IPS-18a (cell line): Measurements from ENCODE around the gene LIN28B.

Experiments used
- H3K27ac ChIP-seq: one replicate; pipeline ENCODE4 v1.5.1; 2013; ENCODE audit warnings: low read length
- H3K27me3 ChIP-seq: one replicate; pipeline ENCODE4 v1.6.1; 2013; ENCODE audit warnings: mild to moderate bottlenecking, low read length; ENCODE audit not compliant: control insufficient read depth, insufficient read depth
- H3K36me3 ChIP-seq: one replicate; pipeline ENCODE4 v1.6.1; 2013; ENCODE audit warnings: low read depth, low read length; ENCODE audit not compliant: control insufficient read depth
- H3K4me1 ChIP-seq: one replicate; pipeline ENCODE4 v1.6.1; 2013; ENCODE audit warnings: low read depth, low read length; ENCODE audit not compliant: control insufficient read depth
- H3K4me3 ChIP-seq: one replicate; pipeline ENCODE4 v1.5.1; 2013; ENCODE audit warnings: low read length
- H3K9ac ChIP-seq: one replicate; pipeline ENCODE4 v1.6.1; 2013; ENCODE audit warnings: mild to moderate bottlenecking, low read length, moderate library complexity
- H3K9me3 ChIP-seq: one replicate; pipeline ENCODE4 v1.6.1; 2013; ENCODE audit warnings: low read depth, low read length; ENCODE audit not compliant: control insufficient read depth

LIN28B gene

DNA sequence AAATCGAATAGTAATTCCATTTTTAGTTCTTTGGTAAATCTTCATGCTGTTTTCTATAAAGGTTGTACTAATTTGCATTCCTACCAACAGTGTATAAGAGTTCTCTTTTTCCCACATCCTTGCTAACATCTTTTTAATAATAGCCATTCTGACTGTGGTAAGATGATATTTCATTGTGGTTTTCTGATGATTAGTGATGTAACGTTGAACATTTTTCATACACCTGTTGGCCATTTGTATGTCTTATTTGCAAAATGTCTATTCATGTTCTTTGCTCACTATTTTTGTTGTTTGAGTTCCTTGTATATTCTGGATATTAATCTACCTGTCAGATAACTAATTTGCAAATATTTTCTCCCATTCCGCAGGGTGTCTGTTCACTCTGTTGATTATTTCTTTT, 64.5 kb downstream of the LIN28B start:
- no peak overlapping the region for H3K27ac ChIP-seq
- H3K4me3 ChIP-seq, result no peak overlapping the region
- H3K4me1 ChIP-seq, result peaks cover 26% of the 10 kb centered on the region

DNA sequence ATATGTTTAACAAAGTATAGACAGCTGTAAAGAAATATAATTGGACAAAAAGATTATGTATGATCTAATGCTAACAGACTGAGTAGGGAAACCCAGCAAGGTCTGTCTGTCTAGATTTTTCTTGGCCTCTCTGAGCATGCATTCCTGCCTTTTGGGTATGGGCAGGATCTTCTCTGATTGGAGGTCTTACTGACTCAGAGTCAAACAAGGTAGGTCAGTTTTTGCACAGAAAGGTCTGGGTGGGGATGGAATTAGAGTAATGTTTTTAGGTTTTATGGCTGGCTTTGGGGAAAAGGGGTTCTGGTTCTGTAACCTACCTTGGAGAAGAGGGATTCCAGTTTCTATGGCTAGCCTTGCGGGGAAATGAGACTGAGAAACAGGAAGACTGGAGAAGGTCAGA, 65.5 kb downstream of the LIN28B start:
- no peaks in the 10 kb centered on the region for H3K27me3 ChIP-seq
- H3K9me3 ChIP-seq, result no peaks in the 10 kb centered on the region
- no peak overlapping the region for H3K4me3 ChIP-seq
- no peaks in the 10 kb centered on the region for H3K36me3 ChIP-seq
- H3K4me1 ChIP-seq, result peaks cover 29% of the 10 kb centered on the region
- no peak overlapping the region for H3K9ac ChIP-seq
- H3K27ac ChIP-seq, result no peak overlapping the region

More for the DNA sequence above, 64.5 kb downstream of the LIN28B start:
- no peaks in the 10 kb centered on the region for H3K9me3 ChIP-seq
- H3K27me3 ChIP-seq, result no peaks in the 10 kb centered on the region
- H3K9ac ChIP-seq, result no peak overlapping the region
- no peaks in the 10 kb centered on the region for H3K36me3 ChIP-seq

DNA sequence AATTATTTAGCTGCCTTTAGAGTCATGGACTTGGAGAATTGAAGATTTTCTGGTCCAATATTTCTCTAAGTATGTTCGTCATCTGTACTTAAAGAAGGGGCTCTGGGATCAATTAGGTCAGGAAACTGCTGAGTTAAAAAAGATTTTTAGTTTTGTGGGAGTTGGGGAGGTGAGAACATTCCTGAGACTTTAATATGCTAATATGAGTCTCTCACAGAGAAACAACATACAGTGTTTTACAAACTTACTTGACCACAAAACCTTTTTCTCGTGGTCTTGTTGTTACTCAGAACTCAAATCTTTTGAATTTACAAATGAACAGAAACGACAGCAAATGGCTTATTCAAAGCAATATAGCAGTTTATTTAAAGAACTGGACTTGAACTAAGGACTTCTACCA, 67.9 kb downstream of the LIN28B start:
- H3K36me3 ChIP-seq, result peaks cover 7% of the 10 kb centered on the region
- no peaks in the 10 kb centered on the region for H3K27me3 ChIP-seq
- peak overlapping the region; percentile 54 for H3K9ac ChIP-seq
- H3K4me3 ChIP-seq, result peak overlapping the region; percentile 49
- peak overlapping the region; percentile 88 for H3K27ac ChIP-seq
- H3K9me3 ChIP-seq, result no peaks in the 10 kb centered on the region
- H3K4me1 ChIP-seq, result peaks cover 29% of the 10 kb centered on the region

DNA sequence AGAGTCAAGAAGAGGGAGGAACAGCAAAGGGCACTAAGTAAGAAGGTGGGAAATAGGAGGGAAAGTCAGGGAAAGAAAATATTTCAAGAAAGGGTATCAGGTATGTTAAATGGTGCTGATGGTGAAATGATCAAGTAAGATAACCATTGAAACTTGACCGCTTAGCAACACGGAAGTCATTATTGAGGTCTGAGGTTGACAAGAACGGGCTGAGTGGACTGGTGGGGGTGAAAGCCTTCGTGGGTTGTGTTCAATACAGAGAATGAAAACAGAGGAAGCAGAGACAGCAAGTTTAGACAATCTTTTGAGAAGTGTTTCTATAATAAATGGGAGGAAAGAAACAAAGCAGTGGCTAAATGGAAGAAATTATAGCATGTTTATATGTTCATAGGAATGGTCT, 72.0 kb downstream of the LIN28B start:
- Histone ChIP-seq H3K9me3 (no peaks in the 10 kb centered on the region), H3K27me3 (no peaks in the 10 kb centered on the region), H3K27ac (no peak overlapping the region), H3K4me3 (no peak overlapping the region), H3K9ac (no peak overlapping the region), H3K4me1 (peaks cover 23% of the 10 kb centered on the region), H3K36me3 (peaks cover 11% of the 10 kb centered on the region)

DNA sequence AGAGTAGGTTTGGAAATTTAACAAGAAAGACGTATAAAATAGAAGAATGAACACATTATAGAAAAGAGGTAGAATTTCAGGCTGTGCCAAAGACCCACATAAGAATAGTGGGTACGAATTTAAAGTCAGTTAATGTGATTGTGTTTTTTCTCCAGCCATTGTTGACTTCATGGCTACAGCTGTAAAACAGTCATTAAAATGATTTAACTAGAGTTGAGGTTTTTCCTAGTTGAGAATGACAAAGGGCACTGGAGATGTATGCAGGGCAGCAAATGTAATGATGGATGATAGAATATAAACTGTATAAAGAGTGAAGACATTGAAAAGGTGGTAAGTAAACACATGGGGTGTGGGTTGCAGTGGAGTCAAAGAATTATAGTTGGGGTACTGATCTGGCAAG, 72.7 kb downstream of the LIN28B start:
- Histone ChIP-seq H3K9me3 (no peaks in the 10 kb centered on the region), H3K36me3 (peaks cover 11% of the 10 kb centered on the region), H3K27ac (no peak overlapping the region), H3K27me3 (no peaks in the 10 kb centered on the region), H3K9ac (no peak overlapping the region), H3K4me3 (no peak overlapping the region), H3K4me1 (peaks cover 28% of the 10 kb centered on the region)

DNA sequence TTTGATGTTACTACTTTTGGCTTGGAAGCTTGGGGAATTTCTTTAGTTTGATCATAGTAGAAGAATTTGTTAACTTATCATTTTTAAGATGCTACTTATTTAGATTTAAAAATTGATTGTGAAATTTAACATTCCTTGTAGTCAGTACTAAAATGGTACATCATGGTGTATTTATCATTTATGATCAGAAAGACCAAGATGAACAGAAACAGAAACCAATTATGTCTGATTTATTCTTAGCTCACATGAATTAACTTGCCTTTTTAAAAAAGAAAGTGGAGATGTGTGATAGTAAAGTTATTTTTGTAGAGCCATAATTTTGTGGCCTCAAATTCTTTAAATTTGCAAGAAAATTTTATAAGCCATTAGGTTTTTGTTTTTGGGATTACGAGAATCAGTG, 77.6 kb downstream of the LIN28B start:
- no peaks in the 10 kb centered on the region for H3K9me3 ChIP-seq
- no peak overlapping the region for H3K9ac ChIP-seq
- no peak overlapping the region for H3K27ac ChIP-seq
- peaks cover 4% of the 10 kb centered on the region for H3K36me3 ChIP-seq
- no peak overlapping the region for H3K4me3 ChIP-seq
- no peaks in the 10 kb centered on the region for H3K27me3 ChIP-seq
- peaks cover 41% of the 10 kb centered on the region for H3K4me1 ChIP-seq

DNA sequence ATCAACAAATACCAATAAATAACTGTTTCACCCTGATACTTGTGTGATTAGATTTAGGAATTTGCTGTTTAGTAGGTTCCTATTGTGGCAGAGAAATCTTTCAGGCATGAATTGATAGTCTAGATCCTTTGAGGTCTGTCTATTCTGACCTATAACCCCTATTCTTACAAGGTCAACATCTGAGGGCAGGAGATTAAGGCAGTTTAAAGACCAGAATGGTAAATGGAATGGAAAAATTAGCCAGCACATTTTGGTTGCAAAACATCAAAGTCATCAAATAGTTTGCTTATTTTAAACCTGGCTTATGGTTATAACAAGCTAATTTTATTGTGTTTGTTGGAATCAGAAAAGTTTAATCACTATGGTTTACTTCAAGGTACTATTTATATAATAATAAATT, 78.4 kb downstream of the LIN28B start:
- no peak overlapping the region for H3K4me3 ChIP-seq
- peaks cover 41% of the 10 kb centered on the region for H3K4me1 ChIP-seq
- H3K27ac ChIP-seq, result no peak overlapping the region
- H3K9me3 ChIP-seq, result no peaks in the 10 kb centered on the region
- no peak overlapping the region for H3K9ac ChIP-seq
- no peaks in the 10 kb centered on the region for H3K27me3 ChIP-seq
- peaks cover 4% of the 10 kb centered on the region for H3K36me3 ChIP-seq

DNA sequence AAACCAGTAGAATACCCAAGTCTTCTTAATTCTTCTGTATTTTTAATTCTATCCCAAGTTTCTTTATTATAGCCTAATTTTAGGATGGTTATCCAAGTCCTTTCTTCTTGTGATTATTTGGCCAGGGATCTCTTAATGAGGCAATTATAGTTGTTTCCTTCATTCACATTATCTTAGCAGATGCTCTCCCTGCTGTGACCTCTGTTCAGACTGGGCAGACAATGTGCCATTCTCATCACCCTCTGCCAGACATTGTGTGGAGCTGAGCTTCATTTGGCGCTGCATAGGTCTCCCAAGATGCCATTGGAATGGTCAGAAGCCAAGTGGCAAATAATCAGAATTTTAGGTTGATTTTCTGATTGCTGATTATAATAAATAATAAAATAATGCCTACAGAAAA, 79.4 kb downstream of the LIN28B start:
- Histone ChIP-seq H3K4me3 (no peak overlapping the region), H3K4me1 (peaks cover 41% of the 10 kb centered on the region), H3K27ac (no peak overlapping the region), H3K9ac (no peak overlapping the region), H3K27me3 (no peaks in the 10 kb centered on the region), H3K9me3 (no peaks in the 10 kb centered on the region), H3K36me3 (peaks cover 4% of the 10 kb centered on the region)

DNA sequence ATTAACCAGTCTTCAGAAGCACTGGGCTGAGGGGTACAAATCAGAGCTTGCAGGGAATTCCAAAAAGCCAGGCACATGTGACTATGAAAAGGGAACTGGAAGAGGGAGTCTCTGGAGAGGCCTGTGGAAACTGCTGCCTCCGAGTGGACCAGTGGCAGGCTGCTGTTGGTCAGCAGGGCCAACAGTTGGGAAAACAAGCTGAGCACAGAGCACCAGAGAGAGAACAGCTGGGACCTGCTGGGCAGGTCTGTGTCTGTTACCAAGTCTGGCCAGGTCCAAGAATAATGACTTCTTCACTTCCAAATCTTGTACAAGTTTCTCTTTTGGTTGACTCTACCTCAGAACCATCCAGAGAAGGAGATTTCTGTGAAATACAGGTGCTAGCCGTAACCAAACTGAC, 81.4 kb downstream of the LIN28B start:
- no peak overlapping the region for H3K27ac ChIP-seq
- peaks cover 41% of the 10 kb centered on the region for H3K4me1 ChIP-seq
- no peaks in the 10 kb centered on the region for H3K9me3 ChIP-seq

DNA sequence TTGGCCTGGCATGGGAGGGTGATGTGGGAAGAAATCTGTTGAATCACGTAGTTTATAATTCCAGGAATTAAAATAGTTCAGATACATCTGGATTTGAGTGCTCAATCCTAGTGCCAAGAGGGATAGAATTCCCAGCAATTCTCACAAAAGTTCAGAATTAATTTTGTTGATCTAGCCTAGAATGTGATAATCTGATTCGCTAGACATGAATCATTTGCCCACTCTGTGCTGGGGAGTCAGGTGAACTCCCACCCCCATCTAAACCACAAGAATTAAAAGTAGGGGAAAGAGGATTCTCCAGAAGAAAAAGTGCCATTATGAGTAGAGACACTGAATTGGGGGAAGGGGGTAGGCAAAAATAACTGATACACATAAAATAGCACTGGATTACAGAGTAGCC, 85.0 kb downstream of the LIN28B start:
- Histone ChIP-seq H3K4me1 (peaks cover 12% of the 10 kb centered on the region), H3K36me3 (no peaks in the 10 kb centered on the region), H3K4me3 (no peak overlapping the region), H3K27ac (no peak overlapping the region), H3K9me3 (no peaks in the 10 kb centered on the region), H3K27me3 (no peaks in the 10 kb centered on the region), H3K9ac (no peak overlapping the region)

More for the DNA sequence above, 81.4 kb downstream of the LIN28B start:
- H3K9ac ChIP-seq, result no peak overlapping the region
- H3K27me3 ChIP-seq, result no peaks in the 10 kb centered on the region
- H3K4me3 ChIP-seq, result no peak overlapping the region
- no peaks in the 10 kb centered on the region for H3K36me3 ChIP-seq

DNA sequence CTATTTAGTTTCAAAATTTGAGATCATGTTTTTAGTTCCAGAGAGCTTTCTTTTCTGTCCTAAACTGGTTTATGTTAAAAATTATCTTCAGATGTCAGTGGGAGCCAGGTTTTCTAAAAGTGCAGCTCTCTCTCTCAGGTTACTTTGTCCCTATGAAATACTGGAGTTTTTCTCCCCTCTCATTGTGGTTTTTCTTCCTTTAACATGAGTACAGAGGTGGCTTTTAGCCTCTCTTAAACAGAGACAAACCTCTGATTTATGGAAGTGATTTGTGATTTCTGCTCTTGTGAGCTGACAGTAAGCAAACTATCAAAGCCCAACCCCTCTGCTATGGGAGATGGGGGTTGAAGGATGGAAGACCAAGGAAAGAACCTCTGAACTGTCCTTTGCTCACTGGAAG, 85.7 kb downstream of the LIN28B start:
- H3K27ac ChIP-seq, result no peak overlapping the region
- no peaks in the 10 kb centered on the region for H3K9me3 ChIP-seq
- no peak overlapping the region for H3K4me3 ChIP-seq
- no peaks in the 10 kb centered on the region for H3K27me3 ChIP-seq
- no peak overlapping the region for H3K9ac ChIP-seq
- H3K4me1 ChIP-seq, result peaks cover 5% of the 10 kb centered on the region
- no peaks in the 10 kb centered on the region for H3K36me3 ChIP-seq

DNA sequence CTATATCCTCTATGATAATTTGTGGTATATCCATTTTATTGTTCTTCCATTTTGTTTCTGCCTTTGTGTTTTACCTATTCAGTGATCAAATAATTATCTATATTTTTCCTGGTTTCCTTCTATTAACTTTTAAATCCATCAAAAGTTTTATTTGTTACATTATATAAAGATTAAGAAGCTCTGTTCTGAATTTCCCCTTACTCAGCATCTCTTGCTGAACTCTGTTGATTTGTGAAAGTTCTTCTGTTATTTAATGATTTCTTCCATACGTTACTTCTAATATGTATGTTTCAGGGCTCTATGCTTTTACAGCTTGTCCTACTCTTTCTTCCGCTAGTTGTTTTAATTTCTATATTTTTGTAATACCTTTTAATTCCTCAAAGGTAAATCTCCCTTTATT, 87.1 kb downstream of the LIN28B start:
- Histone ChIP-seq H3K9me3 (no peaks in the 10 kb centered on the region), H3K4me3 (no peak overlapping the region), H3K27ac (no peak overlapping the region), H3K36me3 (no peaks in the 10 kb centered on the region), H3K27me3 (no peaks in the 10 kb centered on the region), H3K9ac (no peak overlapping the region), H3K4me1 (no peaks in the 10 kb centered on the region)
